ENCODE results near the gene CFAP74.

GRCh38 chr1:2041305-2041704, 37.7 kb upstream of the CFAP74 start:
- TF ChIP-seq ZBTB1 (tag by site-specific recombination; IDR thresholded peaks at IDR 0.05) (no peak), CTCF (tag by site-specific recombination; IDR thresholded peaks at IDR 0.05) (no peak), ZNF521 (tag by site-specific recombination; IDR thresholded peaks at IDR 0.05) (no peak), ZXDB (tag by site-specific recombination; IDR thresholded peaks at IDR 0.05) (no peak), ATF2 (tag by site-specific recombination; IDR thresholded peaks at IDR 0.05; ENCODE audit: low read depth) (no peak), ZNF19 (tag by site-specific recombination; IDR thresholded peaks at IDR 0.05; ENCODE audit: low read depth) (no peak), PRDM4 (tag by site-specific recombination; IDR thresholded peaks at IDR 0.05) (no peak), ZNF174 (tag by site-specific recombination; IDR thresholded peaks at IDR 0.05) (no peak), ZNF280C (tag by site-specific recombination; IDR thresholded peaks at IDR 0.05) (no peak), ELK4 (IDR thresholded peaks at IDR 0.05; ENCODE audit: borderline replicate concordance, low read depth, low read length) (no peak)
